Transverse colon (tissue), 4 donors: Measurements from ENCODE around the gene AGBL4. TPM values are rescaled to one million over a fixed set of nuclear protein-coding genes. Genes with fewer than 3 reads are reported as not detected.

Source experiments
- DNase-seq: peaks from one replicate; pipeline ENCODE4 v3.0.0-alpha.2; 2019
- H3K27ac ChIP-seq, 4 donors: fragments of 200-600 bp; sonication (generic); 2 replicates each; pipeline ENCODE4 v1.5.1; 2016 to 2018; ENCODE audit warnings: inconsistent platforms in 4 of 4
- H3K27me3 ChIP-seq: fragments of 200-600 bp; sonication (generic); 2 replicates; pipeline ENCODE4 v1.5.1; 2017; ENCODE audit warnings: inconsistent platforms
- H3K36me3 ChIP-seq, 4 donors: fragments of 200-600 bp; sonication (generic); 2 replicates each; pipeline ENCODE4 v1.5.1; 2017 to 2019; ENCODE audit warnings: inconsistent platforms in 4 of 4
- H3K4me1 ChIP-seq, 4 donors: fragments of 200-600 bp; sonication (generic); 2 replicates each; pipeline ENCODE4 v1.5.1; 2017 to 2020; ENCODE audit warnings: inconsistent platforms in 4 of 4
- H3K4me3 ChIP-seq, 4 donors: fragments of 200-600 bp; sonication (generic); 1 replicate in 1 of 4; 2 replicates in 3 of 4; pipeline versions ENCODE4 v1.5.1 to v1.6.1; 2017 to 2019; ENCODE audit warnings: inconsistent platforms in 4 of 4
- H3K9me3 ChIP-seq, 2 donors: fragments of 200-600 bp; sonication (generic); 2 replicates each; pipeline ENCODE4 v1.5.1; 2017 to 2019; ENCODE audit warnings: inconsistent platforms in 2 of 2
- EP300 ChIP-seq: sonication (generic); formaldehyde crosslinking; IDR thresholded peaks from one replicate; pipeline ENCODE4 v1.6.1; 2017; ENCODE audit warnings: antibody characterized with exemption, low read depth
- POLR2A ChIP-seq: fragments of 450-650 bp; IDR thresholded peaks from one replicate; pipeline ENCODE4 v1.6.1; 2016; ENCODE audit warnings: antibody characterized with exemption, mild to moderate bottlenecking, moderate library complexity
- POLR2AphosphoS5 ChIP-seq, 3 donors: sonication (generic); formaldehyde crosslinking; IDR thresholded peaks; one replicate each; pipeline ENCODE4 v1.6.1; 2016; ENCODE audit warnings: antibody characterized with exemption in 3 of 3
- WGBS, 2 donors: methylation state at CpG; one replicate each; pipeline ENCODE4 v1.1.5; 2018; ENCODE audit warnings: low coverage in 1 of 2; 5-methylcytosine and 5-hydroxymethylcytosine counted together
- in situ Hi-C, 4 donors: fragments of 200-750 bp; cut with MboI; loops; one replicate each; pipeline versions ENCODE4 v1.15.0 to v1.15.1; 2017; ENCODE audit warnings: low sequenced_read_pairs in 3 of 4, low pct_ligation_motif_present in 1 of 4, low pct_unique_long_range_greater_than_20kb in 1 of 4
- intact Hi-C: fragments of 100-400 bp; cut with DNase I; formaldehyde crosslinking; loops from one replicate; pipeline ENCODE4 v1.15.1; 2023; ENCODE audit warnings: low total_unique reads
- total RNA-seq, 4 donors: library from RNA; depleted of rRNA; stranded (reverse); fragments of >200 nt; gene quantifications; one replicate each; pipeline ENCODE4 v1.1.0, GENCODE V29; 2016
- TF ChIP-seq, protein P1 (sequence below), 5 experiments: fragments of 200-600 bp in 3 of 5; fragments of 450-650 bp in 2 of 5; sonication (generic) in 3 of 5; IDR thresholded peaks; 1 replicate in 2 of 5; 2 replicates in 3 of 5; pipeline ENCODE4 v1.5.1; 2016 to 2017; ENCODE audit warnings: antibody characterized with exemption in 5 of 5, inconsistent platforms in 3 of 5, mild to moderate bottlenecking in 2 of 5, moderate library complexity in 1 of 5

The AGBL4 gene
- total RNA-seq, 4 donors from 2014 or later: 0.82 TPM; not detected in 3

DNA sequence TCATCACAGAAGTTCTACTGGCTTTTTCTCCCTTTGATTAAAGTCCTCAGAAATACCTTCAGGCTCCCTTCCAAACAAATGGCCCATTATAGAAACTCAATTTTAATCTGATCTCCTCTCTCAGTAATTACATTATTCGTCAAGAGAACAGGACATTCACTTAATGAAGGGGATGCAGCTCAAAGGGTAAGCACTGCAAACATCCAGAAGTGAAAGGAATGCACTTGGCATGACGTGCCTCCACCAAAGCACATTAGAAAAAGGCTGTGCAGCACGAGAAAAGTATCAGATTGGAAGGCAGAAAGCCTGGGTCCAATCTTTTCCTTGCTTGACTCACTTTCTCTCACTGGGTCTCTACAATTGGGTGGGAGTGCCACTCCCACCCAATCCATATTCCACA is 1024.4 kb downstream of the AGBL4 start:
- in situ Hi-C loops (no loop called here), intact Hi-C loops (no loop called here)
- no peak overlapping the region for H3K27ac ChIP-seq
- no peaks in the 10 kb centered on the region for H3K9me3 ChIP-seq
- TF ChIP-seq, protein P1, sequence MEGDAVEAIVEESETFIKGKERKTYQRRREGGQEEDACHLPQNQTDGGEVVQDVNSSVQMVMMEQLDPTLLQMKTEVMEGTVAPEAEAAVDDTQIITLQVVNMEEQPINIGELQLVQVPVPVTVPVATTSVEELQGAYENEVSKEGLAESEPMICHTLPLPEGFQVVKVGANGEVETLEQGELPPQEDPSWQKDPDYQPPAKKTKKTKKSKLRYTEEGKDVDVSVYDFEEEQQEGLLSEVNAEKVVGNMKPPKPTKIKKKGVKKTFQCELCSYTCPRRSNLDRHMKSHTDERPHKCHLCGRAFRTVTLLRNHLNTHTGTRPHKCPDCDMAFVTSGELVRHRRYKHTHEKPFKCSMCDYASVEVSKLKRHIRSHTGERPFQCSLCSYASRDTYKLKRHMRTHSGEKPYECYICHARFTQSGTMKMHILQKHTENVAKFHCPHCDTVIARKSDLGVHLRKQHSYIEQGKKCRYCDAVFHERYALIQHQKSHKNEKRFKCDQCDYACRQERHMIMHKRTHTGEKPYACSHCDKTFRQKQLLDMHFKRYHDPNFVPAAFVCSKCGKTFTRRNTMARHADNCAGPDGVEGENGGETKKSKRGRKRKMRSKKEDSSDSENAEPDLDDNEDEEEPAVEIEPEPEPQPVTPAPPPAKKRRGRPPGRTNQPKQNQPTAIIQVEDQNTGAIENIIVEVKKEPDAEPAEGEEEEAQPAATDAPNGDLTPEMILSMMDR (IDR thresholded peaks at IDR 0.05): no peak
- TF ChIP-seq POLR2AphosphoS5 (IDR thresholded peaks at IDR 0.05): no peak
- TF ChIP-seq EP300: no peak
- TF ChIP-seq POLR2A: no peak
- no peak overlapping the region for H3K4me3 ChIP-seq
- no peak for DNase-seq
- H3K4me1 ChIP-seq: no peaks in the 10 kb centered on the region
- 45 to 46% methylated on average over 3 of the region's 3 CpGs for WGBS, 2 donors
- H3K36me3 ChIP-seq: no peaks in the 10 kb centered on the region
- H3K27me3 ChIP-seq: no peaks in the 10 kb centered on the region

DNA sequence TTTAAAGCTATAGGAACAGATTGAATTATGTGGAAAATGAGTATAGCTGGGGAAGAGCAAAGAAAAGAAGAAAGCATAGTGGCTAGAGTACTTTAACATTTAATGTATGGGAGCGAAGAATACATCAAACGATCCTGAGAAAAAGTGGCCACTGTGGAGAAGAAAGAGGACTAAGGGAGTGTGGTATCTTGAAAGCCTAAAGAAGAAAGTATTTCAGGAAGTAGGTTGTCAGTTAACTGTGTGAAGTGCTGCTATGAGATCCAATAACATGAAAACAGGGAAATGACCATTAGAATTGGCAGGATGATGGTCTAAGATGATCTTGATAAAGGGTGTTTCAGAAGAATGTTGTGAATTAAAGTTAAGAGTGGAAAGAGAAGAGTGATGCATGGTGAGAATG is 1027.4 kb downstream of the AGBL4 start:
- Histone ChIP-seq H3K36me3 (no peaks in the 10 kb centered on the region), H3K4me1 (no peaks in the 10 kb centered on the region), H3K4me3 (no peak overlapping the region), H3K27ac (no peak overlapping the region), H3K9me3 (no peaks in the 10 kb centered on the region), H3K27me3 (no peaks in the 10 kb centered on the region)
- in situ Hi-C loops: no loop called here
- intact Hi-C loops: no loop called here
- WGBS, 2 donors: 93 to 97% methylated on average over 2 of the region's 2 CpGs
- no peak for DNase-seq
- TF ChIP-seq, protein P1 (IDR thresholded peaks at IDR 0.05): no peak
- no peak for TF ChIP-seq POLR2A
- TF ChIP-seq POLR2AphosphoS5 (IDR thresholded peaks at IDR 0.05): no peak
- TF ChIP-seq EP300: no peak

DNA sequence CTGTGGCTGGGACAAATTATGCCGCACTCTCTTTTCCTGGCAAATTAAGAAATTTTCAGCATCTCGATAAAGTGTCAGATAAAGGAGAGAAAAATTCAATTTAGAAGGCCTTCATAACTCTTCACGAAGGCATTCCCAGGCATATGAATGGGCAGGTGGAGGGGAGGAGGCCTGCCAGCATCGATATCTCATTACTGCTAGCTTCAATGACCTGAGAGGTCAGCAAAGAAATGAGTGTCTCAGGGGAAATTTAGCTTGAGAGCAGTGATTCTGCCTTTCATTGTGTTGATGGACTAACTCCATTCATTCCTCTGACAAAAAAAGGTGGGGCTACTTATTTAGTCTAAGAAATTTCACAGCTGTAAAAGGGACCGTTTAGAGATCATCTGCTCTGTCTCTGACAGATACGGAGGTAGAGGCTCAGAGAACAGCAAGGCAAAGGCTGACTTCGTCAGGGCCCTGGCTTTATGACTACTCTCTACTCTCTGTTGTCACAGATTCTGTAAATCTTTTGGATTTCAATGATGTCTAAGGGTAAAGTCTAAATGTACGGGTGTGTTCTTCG is 1035.0 kb downstream of the AGBL4 start:
- H3K27ac ChIP-seq: no peak overlapping the region
- H3K4me3 ChIP-seq: no peak overlapping the region
- in situ Hi-C loops (no loop called here), intact Hi-C loops (no loop called here)
- H3K36me3 ChIP-seq: no peaks in the 10 kb centered on the region
- no peak for DNase-seq
- H3K4me1 ChIP-seq: no peaks in the 10 kb centered on the region
- H3K27me3 ChIP-seq: no peaks in the 10 kb centered on the region
- TF ChIP-seq POLR2A (no peak), POLR2AphosphoS5 (IDR thresholded peaks at IDR 0.05) (no peak), EP300 (no peak)
- TF ChIP-seq, protein P1 (IDR thresholded peaks at IDR 0.05): no peak
- no peaks in the 10 kb centered on the region for H3K9me3 ChIP-seq
- WGBS, 2 donors: 75 to 83% methylated on average over 5 to 9 of the region's 9 CpGs

DNA sequence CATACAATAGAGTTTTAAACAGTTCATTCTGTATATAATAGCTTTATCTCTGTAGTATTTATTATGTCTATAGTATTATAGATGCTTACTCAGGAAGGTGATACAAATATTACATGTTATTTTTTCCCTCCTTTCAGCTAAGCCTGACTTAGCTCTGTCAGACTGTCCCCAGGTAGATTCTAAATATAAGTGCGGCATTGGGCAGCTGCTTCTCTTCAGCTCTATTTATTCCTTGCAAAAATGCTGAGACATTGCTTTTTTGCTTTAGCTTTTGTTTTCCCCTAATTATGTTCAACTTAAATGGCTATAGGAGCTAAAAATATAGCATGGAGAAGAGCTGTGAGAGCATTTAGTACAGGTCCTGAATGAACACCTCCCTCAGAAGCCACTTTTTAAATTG is 1043.8 kb downstream of the AGBL4 start:
- Histone ChIP-seq H3K9me3 (no peaks in the 10 kb centered on the region), H3K4me3 (no peak overlapping the region), H3K27me3 (no peaks in the 10 kb centered on the region), H3K4me1 (no peaks in the 10 kb centered on the region), H3K36me3 (no peaks in the 10 kb centered on the region), H3K27ac (no peak overlapping the region)
- WGBS, 2 donors: 85 to 93% methylated on average over 1 of the region's 1 CpG
- no peak for TF ChIP-seq POLR2A
- no peak for TF ChIP-seq EP300
- no peak for TF ChIP-seq POLR2AphosphoS5 (IDR thresholded peaks at IDR 0.05)
- TF ChIP-seq, protein P1 (IDR thresholded peaks at IDR 0.05): no peak
- no peak for DNase-seq
- intact Hi-C loops: no loop called here
- in situ Hi-C loops: no loop called here
